Measurements from ENCODE around the gene RYR3.

RYR3 gene

GRCh38 chr15:33448961-33449606 is 138.3 kb downstream of the RYR3 start:
- no peak for FAIRE-seq
- no peak for DNase-seq (ENCODE audit: low spot score)

GRCh38 chr15:33449810-33450209 is 139.0 kb downstream of the RYR3 start:
- no peak for FAIRE-seq

GRCh38 chr15:33451385-33451784 is 140.6 kb downstream of the RYR3 start:
- DNase-seq (ENCODE audit: low spot score) (no peak), FAIRE-seq (no peak)

More at GRCh38 chr15:33449810-33450209, 139.0 kb downstream of the RYR3 start:
- DNase-seq (ENCODE audit: low spot score) = no peak

- FAIRE-seq = no peak
- DNase-seq (ENCODE audit: low spot score) = no peak
Measured at GRCh38 chr15:33453761-33454160, 143.0 kb downstream of the RYR3 start.

GRCh38 chr15:33454346-33454745 is 143.6 kb downstream of the RYR3 start:
- DNase-seq (ENCODE audit: low spot score) = no peak
- no peak for FAIRE-seq

- DNase-seq (ENCODE audit: low spot score) = no peak
- no peak for FAIRE-seq
Measured at GRCh38 chr15:33454996-33455395, 144.2 kb downstream of the RYR3 start.

GRCh38 chr15:33458421-33458820 is 147.7 kb downstream of the RYR3 start:
- no peak for FAIRE-seq
- DNase-seq (ENCODE audit: low spot score) = no peak

- DNase-seq (ENCODE audit: low spot score) (no peak), FAIRE-seq (no peak)
Measured at GRCh38 chr15:33460166-33460805, 149.5 kb downstream of the RYR3 start.

- DNase-seq (ENCODE audit: low spot score) = no peak
Measured at GRCh38 chr15:33461671-33462070, 150.9 kb downstream of the RYR3 start.

GRCh38 chr15:33467146-33467815 is 156.5 kb downstream of the RYR3 start:
- FAIRE-seq (no peak), DNase-seq (ENCODE audit: low spot score) (no peak)

More at GRCh38 chr15:33461671-33462070, 150.9 kb downstream of the RYR3 start:
- no peak for FAIRE-seq

- no peak for FAIRE-seq
Measured at GRCh38 chr15:33467816-33468163, 157.0 kb downstream of the RYR3 start.

GRCh38 chr15:33468740-33469139 is 158.0 kb downstream of the RYR3 start:
- FAIRE-seq = no peak

More at GRCh38 chr15:33467816-33468163, 157.0 kb downstream of the RYR3 start:
- no peak for DNase-seq (ENCODE audit: low spot score)

GRCh38 chr15:33473005-33473404 is 162.2 kb downstream of the RYR3 start:
- FAIRE-seq = no peak
- DNase-seq (ENCODE audit: low spot score) = no peak

More at GRCh38 chr15:33468740-33469139, 158.0 kb downstream of the RYR3 start:
- DNase-seq (ENCODE audit: low spot score) = no peak

- DNase-seq (ENCODE audit: low spot score) (no peak), FAIRE-seq (no peak)
Measured at GRCh38 chr15:33473714-33474113, 162.9 kb downstream of the RYR3 start.

GRCh38 chr15:33476076-33476475 is 165.3 kb downstream of the RYR3 start:
- FAIRE-seq (no peak), DNase-seq (ENCODE audit: low spot score) (no peak)

GRCh38 chr15:33476908-33477307 is 166.1 kb downstream of the RYR3 start:
- FAIRE-seq (no peak), DNase-seq (ENCODE audit: low spot score) (no peak)

- no peak for FAIRE-seq
- DNase-seq (ENCODE audit: low spot score) = no peak
Measured at GRCh38 chr15:33489335-33489734, 178.6 kb downstream of the RYR3 start.

- DNase-seq (ENCODE audit: low spot score) = no peak
- FAIRE-seq = no peak
Measured at GRCh38 chr15:33490703-33491102, 179.9 kb downstream of the RYR3 start.

- no peak for DNase-seq (ENCODE audit: low spot score)
Measured at GRCh38 chr15:33492434-33493052, 181.8 kb downstream of the RYR3 start.

GRCh38 chr15:33494306-33494705 is 183.5 kb downstream of the RYR3 start:
- no peak for DNase-seq (ENCODE audit: low spot score)
- FAIRE-seq = no peak

More at GRCh38 chr15:33492434-33493052, 181.8 kb downstream of the RYR3 start:
- no peak for FAIRE-seq

GRCh38 chr15:33500432-33501195 is 189.8 kb downstream of the RYR3 start:
- no peak for DNase-seq (ENCODE audit: low spot score)
- FAIRE-seq = no peak

Data from urothelium cell line (cell line).